HG02588 (cell line): ENCODE results near the gene LMBR1.
"Not testable (repeated sequence)": the region's sequence is repeated elsewhere in the genome, so short reads cannot be mapped to it uniquely, and the experiment has no call there.

Experiments used
- ATAC-seq: cut with Tn5 transposase; IDR thresholded peaks from one replicate; pipeline ENCODE4 v1.9.1; 2021; ENCODE audit warnings: mild to moderate bottlenecking, moderate library complexity; ENCODE audit not compliant: unreplicated experiment

Gene LMBR1

DNA sequence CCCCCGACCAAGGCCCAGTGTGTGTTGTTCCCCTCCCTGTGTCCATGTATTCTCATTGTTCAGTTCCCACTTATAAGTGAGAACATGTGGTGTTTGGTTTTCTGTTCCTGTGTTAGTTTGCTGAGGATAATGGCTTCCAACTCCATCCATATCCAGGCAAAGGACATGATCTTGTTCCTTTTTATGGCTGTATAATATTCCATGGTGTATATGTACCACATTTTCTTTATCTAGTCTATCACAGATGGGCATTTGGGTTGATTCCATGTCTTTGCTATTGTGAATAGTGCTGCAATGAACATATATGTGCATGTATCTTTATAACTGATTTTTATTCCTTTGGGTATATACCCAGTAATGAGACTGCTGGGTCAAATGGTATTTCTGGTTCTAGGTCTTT, 191.2 kb downstream of the LMBR1 start:
- not testable (repeated sequence) for ATAC-seq

GRCh38 chr7:156698512-156698911, 194.5 kb downstream of the LMBR1 start:
- ATAC-seq: not testable (repeated sequence)

GRCh38 chr7:156697283-156697682, 195.7 kb downstream of the LMBR1 start:
- not testable (repeated sequence) for ATAC-seq

DNA sequence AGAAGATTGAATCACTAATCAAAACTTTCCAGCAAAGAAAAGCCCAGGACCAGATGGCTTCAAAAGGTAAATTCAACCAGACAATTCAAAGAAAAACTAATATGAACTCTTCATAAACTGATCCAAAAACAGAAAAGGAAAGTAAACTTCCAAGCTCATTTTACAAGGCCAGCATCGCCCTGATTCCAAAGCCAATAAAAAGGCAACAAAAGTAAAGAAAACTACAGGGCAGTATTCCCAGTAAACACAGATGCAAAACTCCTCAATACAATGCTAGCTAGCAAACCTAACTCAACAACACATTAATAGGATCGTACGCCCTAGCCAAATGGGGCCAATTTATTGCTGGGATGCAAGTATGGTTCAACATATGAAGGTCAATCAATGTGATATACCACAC, 199.4 kb downstream of the LMBR1 start:
- ATAC-seq: no peak

- ATAC-seq: no peak
Measured at GRCh38 chr7:156692849-156693248, 200.1 kb downstream of the LMBR1 start.

DNA sequence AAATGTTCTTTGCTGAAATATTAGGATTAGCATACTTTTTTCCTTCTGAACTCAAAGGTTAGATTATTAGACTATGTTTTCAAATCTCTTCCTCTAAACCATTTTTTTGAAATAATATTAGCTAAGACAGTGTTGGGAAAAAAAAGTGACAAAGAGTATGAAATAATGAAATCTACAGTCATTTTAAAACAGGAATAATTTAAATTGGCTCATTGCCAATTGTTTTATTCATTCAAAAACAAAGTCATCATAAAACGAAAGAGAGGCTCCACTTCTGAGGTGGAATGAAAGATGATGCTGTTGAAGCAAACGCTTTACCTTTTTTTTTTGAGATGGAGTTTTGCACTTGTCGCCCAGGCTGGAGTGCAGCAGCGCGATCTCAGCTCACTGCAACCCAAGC, 201.2 kb downstream of the LMBR1 start:
- ATAC-seq: no peak

DNA sequence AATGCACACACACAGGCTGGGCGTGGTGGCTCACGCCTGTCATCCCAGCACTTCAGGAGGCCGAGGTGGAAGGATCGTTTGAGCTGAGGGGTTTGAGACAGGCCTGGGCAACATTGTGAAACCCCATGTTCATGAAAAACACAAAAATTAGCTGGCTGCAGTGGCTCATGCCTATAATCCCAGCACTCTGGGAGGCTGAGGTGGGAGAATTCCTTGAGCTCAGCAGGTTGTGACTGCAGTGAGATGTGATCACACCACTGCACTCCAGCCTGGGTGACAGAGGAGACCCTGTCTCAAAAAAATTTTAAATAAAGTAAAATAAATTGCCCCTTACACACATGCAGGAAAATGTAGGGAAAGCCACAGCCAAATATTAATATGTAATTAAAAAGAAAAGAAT, 208.3 kb downstream of the LMBR1 start:
- no peak for ATAC-seq

DNA sequence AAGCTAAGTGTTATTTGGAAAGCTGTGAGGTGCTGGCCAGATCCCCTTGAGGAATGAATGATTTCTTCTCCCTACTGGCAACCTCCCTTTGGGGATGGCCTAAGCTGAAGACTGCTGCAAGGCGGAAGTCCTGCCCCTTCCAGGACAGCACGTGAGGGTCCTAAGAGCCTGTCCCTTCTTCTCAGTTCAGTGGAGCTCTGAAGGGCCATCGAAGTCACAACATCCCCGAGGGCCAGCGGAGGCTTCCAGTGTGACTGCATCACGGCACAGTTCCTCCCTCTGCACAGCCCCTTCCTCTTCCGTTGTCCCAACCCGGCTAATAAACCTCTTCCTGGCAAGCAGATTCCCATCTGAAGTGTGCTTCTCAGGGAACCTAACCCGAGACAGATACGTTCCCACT, 208.7 kb downstream of the LMBR1 start:
- ATAC-seq: no peak

- ATAC-seq: no peak
Measured at GRCh38 chr7:156682928-156683327, 210.1 kb downstream of the LMBR1 start.

DNA sequence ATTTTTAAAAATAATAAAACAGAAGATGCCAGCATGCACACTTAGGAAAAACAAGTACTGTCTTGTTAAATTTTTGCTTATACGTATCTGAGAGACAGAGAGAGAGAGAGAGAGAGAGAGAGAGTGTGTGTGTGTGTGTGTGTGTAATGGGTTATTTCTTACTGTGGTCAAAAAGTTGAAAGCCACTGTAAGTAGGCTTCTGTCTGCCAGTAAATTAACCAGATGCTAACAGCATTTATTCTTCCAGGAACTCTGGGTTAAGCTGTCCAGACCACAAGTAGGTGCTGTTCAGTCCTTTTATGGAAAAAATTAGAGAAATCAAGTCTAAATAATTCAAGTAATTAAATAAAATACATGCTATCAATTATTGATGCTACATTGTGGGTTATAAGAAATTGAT, 212.7 kb downstream of the LMBR1 start:
- no peak for ATAC-seq

GRCh38 chr7:156677374-156678054, 215.5 kb downstream of the LMBR1 start:
- no peak for ATAC-seq

GRCh38 chr7:156676263-156676662, 216.7 kb downstream of the LMBR1 start:
- ATAC-seq: no peak

DNA sequence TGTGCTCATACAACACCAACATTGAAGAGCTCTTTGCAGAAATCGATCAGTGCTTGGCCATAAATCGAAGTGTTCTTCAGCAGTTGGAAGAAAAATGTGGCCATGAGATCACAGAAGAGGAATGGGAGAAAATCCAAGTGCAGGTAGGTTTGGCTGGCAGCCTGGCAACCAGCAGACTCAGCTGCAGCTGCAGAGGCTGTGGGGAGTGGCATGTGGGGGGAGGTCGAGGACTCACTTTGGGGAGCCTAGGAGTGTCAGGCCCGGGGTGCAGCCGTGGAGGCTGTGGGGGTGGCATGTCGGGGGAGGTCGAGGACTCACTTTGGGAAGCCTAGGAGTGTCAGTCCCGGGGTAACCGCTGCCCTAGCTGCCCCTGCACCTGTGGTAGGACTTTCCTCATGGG, 217.3 kb downstream of the LMBR1 start:
- ATAC-seq: no peak

- ATAC-seq: no peak
Measured at GRCh38 chr7:156673902-156674301, 219.1 kb downstream of the LMBR1 start.

- no peak for ATAC-seq
Measured at GRCh38 chr7:156673454-156673853, 219.5 kb downstream of the LMBR1 start.

DNA sequence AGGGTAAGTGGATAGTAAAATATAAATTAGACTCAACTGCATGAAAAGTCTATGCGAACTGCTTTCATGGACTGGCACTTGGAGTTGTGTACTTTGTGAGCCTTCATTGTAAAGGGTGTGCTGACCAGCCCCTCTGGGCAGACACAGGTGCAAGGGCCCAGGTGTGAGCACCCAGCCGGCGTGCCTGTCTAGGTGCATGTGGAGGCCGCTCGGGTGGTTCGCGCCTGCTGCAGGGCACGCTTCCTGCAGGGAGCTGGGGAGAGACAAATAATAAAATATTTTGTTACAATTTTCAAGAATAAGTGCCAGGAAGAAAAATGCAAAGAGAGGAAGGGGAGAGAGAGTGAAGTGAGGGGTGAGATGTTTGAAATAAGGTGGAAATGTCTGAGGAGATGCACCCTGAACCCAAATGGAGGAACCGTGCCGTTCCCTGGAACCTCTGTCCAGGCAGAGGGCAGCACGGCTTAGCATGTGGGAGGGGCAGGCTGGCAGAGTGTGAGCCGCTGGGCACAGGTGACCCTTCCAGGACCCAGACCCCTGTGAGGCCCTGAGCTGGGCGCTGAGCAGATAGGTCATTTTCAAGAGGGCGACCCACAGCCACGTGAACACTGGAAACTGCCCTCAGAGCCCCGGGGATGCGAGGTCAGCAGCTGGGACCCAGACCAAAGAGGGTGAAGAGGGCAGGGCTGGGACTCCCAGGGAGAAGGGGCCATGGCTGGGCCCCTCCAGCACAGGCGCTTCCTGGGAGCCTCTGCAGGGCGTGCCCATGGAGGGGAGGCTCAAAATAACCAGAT, 223.8 kb downstream of the LMBR1 start:
- no peak for ATAC-seq

GRCh38 chr7:156668130-156668741, 224.7 kb downstream of the LMBR1 start:
- no peak for ATAC-seq

GRCh38 chr7:156667110-156667426, 225.9 kb downstream of the LMBR1 start:
- no peak for ATAC-seq

DNA sequence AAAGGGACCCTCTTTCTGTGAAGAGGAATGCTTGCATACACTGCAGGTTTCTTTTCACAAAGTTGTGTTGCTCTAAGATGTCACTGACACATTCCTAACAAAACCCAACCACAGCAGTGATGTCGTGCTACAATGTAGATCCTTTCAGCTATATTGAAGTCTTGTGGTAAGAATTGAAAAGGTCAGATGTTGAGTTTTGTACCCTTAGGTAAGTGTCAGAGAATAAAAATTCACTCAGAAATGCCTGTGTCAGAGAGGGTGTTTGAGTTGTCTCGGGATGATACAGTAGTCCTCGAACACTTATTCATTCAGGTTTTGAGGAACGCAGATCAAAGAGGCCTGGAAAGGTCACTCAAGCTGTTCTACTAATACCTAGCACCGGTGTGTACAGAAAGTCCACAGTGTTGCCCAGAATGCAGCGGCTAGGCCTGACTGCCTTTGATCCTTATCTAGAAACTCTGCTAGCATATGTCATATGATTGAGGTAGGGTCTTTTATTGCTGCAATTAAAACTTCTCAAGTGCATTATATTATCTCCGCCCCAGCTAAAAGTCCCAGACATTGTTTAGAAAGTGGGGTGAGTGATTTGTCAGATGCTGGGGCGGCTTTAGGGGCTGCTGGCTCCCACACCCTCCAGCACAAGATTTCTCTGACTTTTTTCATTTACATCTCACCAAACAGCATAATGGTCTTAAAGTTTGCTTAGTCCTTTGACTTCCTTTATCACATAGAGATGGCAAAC, 226.4 kb downstream of the LMBR1 start:
- ATAC-seq: no peak

DNA sequence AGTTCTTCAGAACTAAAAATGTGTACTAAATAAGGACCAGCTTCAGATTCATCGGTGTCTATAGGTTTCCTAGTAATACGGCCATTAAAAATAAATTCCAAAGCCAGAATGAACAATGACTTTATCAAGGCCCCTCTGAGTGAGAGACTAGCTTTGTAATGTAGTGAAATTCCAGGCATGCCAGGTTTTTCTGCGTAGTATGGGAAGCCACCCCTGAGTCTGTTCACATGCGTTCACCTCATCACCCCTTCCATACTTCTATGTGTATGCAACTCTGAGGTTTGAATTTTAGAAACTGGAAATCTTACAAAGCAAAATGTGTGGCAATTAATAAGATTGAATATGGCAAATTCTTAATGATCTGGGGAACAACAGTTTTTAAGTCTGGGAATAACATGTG, 227.9 kb downstream of the LMBR1 start:
- ATAC-seq: no peak

- no peak for ATAC-seq
Measured at GRCh38 chr7:156662277-156662676, 230.7 kb downstream of the LMBR1 start.

DNA sequence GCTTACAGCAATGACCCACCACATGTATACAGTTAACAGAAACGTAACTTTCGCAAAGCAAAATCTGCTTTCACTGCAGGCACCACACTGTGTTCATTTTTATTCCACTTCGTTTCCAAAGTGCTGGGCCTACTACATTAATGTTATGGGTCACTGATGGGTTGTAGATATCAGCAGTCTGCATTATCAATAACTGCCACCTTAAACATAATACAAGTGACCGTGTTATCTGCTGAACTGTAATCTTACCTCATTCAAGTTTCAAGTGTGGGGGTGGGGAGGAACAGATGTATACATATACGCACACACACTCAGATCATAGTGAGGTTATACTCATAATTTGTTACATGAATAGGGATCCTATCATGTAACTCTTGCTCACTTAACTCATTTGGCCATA, 231.3 kb downstream of the LMBR1 start:
- no peak for ATAC-seq
